Trophoblast cell (in vitro differentiated cells and primary cell): ENCODE measurements around the gene RBMS1.

ENCODE experiments used
- DNase-seq, 2 donors: peaks; one replicate each; pipeline ENCODE4 v3.0.0-alpha.2; 2016
- H2AFZ ChIP-seq: 2 replicates; pipeline ENCODE4 v1.6.1; 2013; ENCODE audit warnings: low read length, moderate library complexity, mild to moderate bottlenecking; ENCODE audit not compliant: insufficient read depth, poor library complexity
- H2AK5ac ChIP-seq: 2 replicates; pipeline ENCODE4 v1.6.1; 2013; ENCODE audit warnings: mild to moderate bottlenecking, low read length
- H2BK120ac ChIP-seq: 2 replicates; pipeline ENCODE4 v1.6.1; 2013; ENCODE audit warnings: low read length, mild to moderate bottlenecking, moderate library complexity; ENCODE audit not compliant: insufficient read depth, poor library complexity
- H2BK12ac ChIP-seq: 2 replicates; pipeline ENCODE4 v1.6.1; 2013; ENCODE audit warnings: mild to moderate bottlenecking, low read length, moderate library complexity
- H2BK5ac ChIP-seq: 2 replicates; pipeline ENCODE4 v1.6.1; 2013; ENCODE audit warnings: low read length, low read depth, moderate library complexity, mild to moderate bottlenecking; ENCODE audit not compliant: poor library complexity
- H3K14ac ChIP-seq: 2 replicates; pipeline ENCODE4 v1.6.1; 2013; ENCODE audit warnings: mild to moderate bottlenecking, low read length
- H3K18ac ChIP-seq: 2 replicates; pipeline ENCODE4 v1.6.1; 2013; ENCODE audit warnings: mild to moderate bottlenecking, low read length
- H3K23ac ChIP-seq: 2 replicates; pipeline ENCODE4 v1.6.1; 2013; ENCODE audit warnings: low read length
- H3K27ac ChIP-seq: 2 replicates; pipeline ENCODE4 v1.5.1; 2013; ENCODE audit warnings: low read depth, mild to moderate bottlenecking, inconsistent platforms, low read length, moderate library complexity
- H3K27me3 ChIP-seq: 2 replicates; pipeline ENCODE4 v1.6.1; 2013; ENCODE audit warnings: inconsistent platforms, mild to moderate bottlenecking, low read length, moderate library complexity; ENCODE audit not compliant: insufficient read depth
- H3K36me3 ChIP-seq, 2 experiments: 1 replicate in 1 of 2; 2 replicates in 1 of 2; pipeline ENCODE4 v1.6.1; 2013; ENCODE audit warnings: low read length in 2 of 2, mild to moderate bottlenecking in 2 of 2, moderate library complexity in 1 of 2; ENCODE audit not compliant: insufficient read depth in 2 of 2, control insufficient read depth in 1 of 2
- H3K4ac ChIP-seq: 2 replicates; pipeline ENCODE4 v1.6.1; 2013; ENCODE audit warnings: low read depth, mild to moderate bottlenecking, low read length, moderate library complexity
- H3K4me1 ChIP-seq, 2 experiments: 1 replicate in 1 of 2; 2 replicates in 1 of 2; pipeline ENCODE4 v1.6.1; 2013; ENCODE audit warnings: low read length in 2 of 2, mild to moderate bottlenecking in 2 of 2, moderate library complexity in 1 of 2; ENCODE audit not compliant: insufficient read depth in 2 of 2, control insufficient read depth in 1 of 2
- H3K4me2 ChIP-seq: 2 replicates; pipeline ENCODE4 v1.6.1; 2013; ENCODE audit warnings: inconsistent platforms, mild to moderate bottlenecking, low read length, moderate library complexity
- H3K4me3 ChIP-seq: 2 replicates; pipeline ENCODE4 v1.5.1; 2013; ENCODE audit warnings: mild to moderate bottlenecking, low read depth, low read length, inconsistent platforms
- H3K79me1 ChIP-seq: one replicate; pipeline ENCODE4 v1.6.1; 2013; ENCODE audit warnings: low read length
- H3K79me2 ChIP-seq: 2 replicates; pipeline ENCODE4 v1.6.1; 2013; ENCODE audit warnings: low read length, mild to moderate bottlenecking; ENCODE audit not compliant: control insufficient read depth, insufficient read depth, poor library complexity
- H3K9ac ChIP-seq: 2 replicates; pipeline ENCODE4 v1.6.1; 2013; ENCODE audit warnings: mild to moderate bottlenecking, low read length
- H3K9me3 ChIP-seq: 2 replicates; pipeline ENCODE4 v1.6.1; 2013; ENCODE audit warnings: low read depth, mild to moderate bottlenecking, control low read depth, inconsistent platforms, low read length; ENCODE audit not compliant: insufficient read depth
- H4K12ac ChIP-seq: 2 replicates; pipeline ENCODE4 v1.6.1; 2013; ENCODE audit warnings: low read depth, mild to moderate bottlenecking, low read length, moderate library complexity
- H4K8ac ChIP-seq: 2 replicates; pipeline ENCODE4 v1.6.1; 2013; ENCODE audit warnings: low read depth, mild to moderate bottlenecking, low read length, moderate library complexity
- H4K91ac ChIP-seq: one replicate; pipeline ENCODE4 v1.6.1; 2013; ENCODE audit warnings: low read depth, mild to moderate bottlenecking, low read length, moderate library complexity
- WGBS: extraction: QIAGEN DNeasy Blood & Tissue Kit; methylation state at CpG from one replicate; pipeline ENCODE4 v1.1.7; 2013; ENCODE audit warnings: missing lambda C conversion rate; ENCODE audit not compliant: insufficient read length, insufficient coverage; ENCODE audit errors: extremely low coverage; 5-methylcytosine and 5-hydroxymethylcytosine counted together

The RBMS1 gene

GRCh38 chr2:160315337-160315736, 178.3 kb downstream of the RBMS1 start:
- no peak overlapping the region for H3K4ac ChIP-seq
- no peak overlapping the region for H3K4me3 ChIP-seq
- H3K9me3 ChIP-seq: no peaks in the 10 kb centered on the region
- no peak overlapping the region for H2BK120ac ChIP-seq
- peaks cover 5 to 8% of the 10 kb centered on the region in 2 experiments for H3K4me1 ChIP-seq
- DNase-seq: no peak
- H3K27me3 ChIP-seq: no peaks in the 10 kb centered on the region
- peaks cover 4% of the 10 kb centered on the region for H3K79me2 ChIP-seq
- no peak overlapping the region for H2BK12ac ChIP-seq
- H3K18ac ChIP-seq: no peak overlapping the region
- H4K12ac ChIP-seq: no peak overlapping the region
- H3K36me3 ChIP-seq: peaks cover 0 to 3% of the 10 kb centered on the region in 2 experiments
- no peak overlapping the region for H2AFZ ChIP-seq
- H3K14ac ChIP-seq: no peak overlapping the region
- no CpG with 5 or more reads among the region's 2 CpGs for WGBS
- no peak overlapping the region for H2AK5ac ChIP-seq
- H3K23ac ChIP-seq: no peak overlapping the region
- H4K91ac ChIP-seq: no peak overlapping the region
- H3K79me1 ChIP-seq: no peaks in the 10 kb centered on the region
- no peak overlapping the region for H3K27ac ChIP-seq
- H4K8ac ChIP-seq: no peak overlapping the region
- no peak overlapping the region for H3K4me2 ChIP-seq
- H2BK5ac ChIP-seq: no peak overlapping the region
- H3K9ac ChIP-seq: no peak overlapping the region

DNA sequence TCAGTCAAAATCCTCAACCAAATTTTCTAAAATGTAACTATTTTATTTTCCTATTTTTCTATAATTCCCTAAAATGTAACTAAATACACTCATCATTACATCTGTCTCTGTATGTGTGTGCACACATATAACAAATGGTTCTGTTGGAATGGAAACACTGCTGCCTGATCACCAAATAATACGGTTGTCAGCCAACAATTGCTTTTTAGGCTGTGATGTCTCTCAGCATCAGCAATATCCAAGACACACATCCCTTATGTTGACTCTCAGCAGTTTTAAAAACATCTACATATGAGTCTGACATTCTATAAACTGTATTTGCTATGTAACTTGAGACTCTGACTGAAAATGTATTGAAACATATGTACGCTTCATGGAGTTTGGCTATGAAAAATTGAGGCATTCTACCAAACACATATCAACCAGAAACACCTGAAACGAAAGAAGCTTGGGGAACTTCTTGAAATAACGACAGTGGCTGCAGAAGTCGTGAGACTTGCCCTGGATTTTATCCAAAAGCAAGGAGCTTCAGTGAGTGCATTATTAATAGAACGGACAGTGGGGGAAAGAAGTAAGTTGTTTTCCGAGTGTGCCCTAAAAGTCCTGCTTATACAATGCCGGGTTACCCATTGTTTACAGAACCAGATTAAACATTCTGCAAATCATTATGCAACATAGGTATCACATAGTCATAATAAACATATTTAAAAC, 183.3 kb downstream of the RBMS1 start:
- H2BK120ac ChIP-seq: no peak overlapping the region

GRCh38 chr2:160309585-160309984, 184.0 kb downstream of the RBMS1 start:
- no peak overlapping the region for H3K14ac ChIP-seq
- H3K79me1 ChIP-seq: peaks cover 2% of the 10 kb centered on the region
- no peak overlapping the region for H3K4me3 ChIP-seq
- no peaks in the 10 kb centered on the region for H3K9me3 ChIP-seq
- no peak for DNase-seq
- no peak overlapping the region for H2BK120ac ChIP-seq
- peak overlapping the region; percentile 9 for H3K4ac ChIP-seq
- H2BK5ac ChIP-seq: peak overlapping the region; percentile 6
- H3K27me3 ChIP-seq: no peaks in the 10 kb centered on the region
- H4K12ac ChIP-seq: no peak overlapping the region
- H4K8ac ChIP-seq: peak overlapping the region; percentile 36
- H3K18ac ChIP-seq: no peak overlapping the region
- no peaks in the 10 kb centered on the region for H3K79me2 ChIP-seq
- no peak overlapping the region for H3K9ac ChIP-seq
- no peak overlapping the region for H4K91ac ChIP-seq
- H2AK5ac ChIP-seq: no peak overlapping the region
- H3K36me3 ChIP-seq: peaks cover 4 to 11% of the 10 kb centered on the region in 2 experiments
- H3K27ac ChIP-seq: peak overlapping the region; percentile 57
- H2BK12ac ChIP-seq: no peak overlapping the region
- no peak overlapping the region for H3K23ac ChIP-seq
- H3K4me1 ChIP-seq: peaks cover 5 to 11% of the 10 kb centered on the region in 2 experiments
- H3K4me2 ChIP-seq: no peak overlapping the region
- no peak overlapping the region for H2AFZ ChIP-seq

More for the DNA sequence above, 183.3 kb downstream of the RBMS1 start:
- peaks cover 4 to 11% of the 10 kb centered on the region in 2 experiments for H3K36me3 ChIP-seq
- H4K12ac ChIP-seq: no peak overlapping the region
- no peaks in the 10 kb centered on the region for H3K79me2 ChIP-seq
- peaks cover 2% of the 10 kb centered on the region for H3K79me1 ChIP-seq
- H3K4me1 ChIP-seq: peaks cover 6 to 11% of the 10 kb centered on the region in 2 experiments
- no peak overlapping the region for H3K9ac ChIP-seq
- H4K8ac ChIP-seq: no peak overlapping the region
- H2BK12ac ChIP-seq: no peak overlapping the region
- no peaks in the 10 kb centered on the region for H3K9me3 ChIP-seq
- H3K18ac ChIP-seq: no peak overlapping the region
- no peak overlapping the region for H3K27ac ChIP-seq
- H3K27me3 ChIP-seq: no peaks in the 10 kb centered on the region
- no peak overlapping the region for H3K4me2 ChIP-seq
- H3K4ac ChIP-seq: peak overlapping the region; percentile 73
- no peak overlapping the region for H3K4me3 ChIP-seq
- no peak overlapping the region for H3K23ac ChIP-seq
- no peak overlapping the region for H4K91ac ChIP-seq
- H2AFZ ChIP-seq: no peak overlapping the region
- H2AK5ac ChIP-seq: no peak overlapping the region
- H3K14ac ChIP-seq: no peak overlapping the region
- DNase-seq: no peak
- no CpG with 5 or more reads among the region's 8 CpGs for WGBS
- no peak overlapping the region for H2BK5ac ChIP-seq

GRCh38 chr2:160308915-160309314, 184.7 kb downstream of the RBMS1 start:
- Histone ChIP-seq H2BK12ac (peak overlapping the region; percentile 45), H2BK5ac (peak overlapping the region; percentile 6), H2AFZ (no peak overlapping the region), H3K4me2 (no peak overlapping the region), H4K91ac (no peak overlapping the region), H4K8ac (no peak overlapping the region), H3K79me1 (peaks cover 2% of the 10 kb centered on the region), H2AK5ac (no peak overlapping the region), H3K79me2 (no peaks in the 10 kb centered on the region), H3K4ac (no peak overlapping the region), H3K23ac (no peak overlapping the region), H4K12ac (no peak overlapping the region), H3K14ac (peak overlapping the region; percentile 45), H2BK120ac (peak overlapping the region; percentile 18), H3K9me3 (no peaks in the 10 kb centered on the region), H3K36me3 (peaks cover 4 to 11% of the 10 kb centered on the region in 2 experiments), H3K9ac (no peak overlapping the region), H3K27ac (peak overlapping the region; percentile 57), H3K27me3 (no peaks in the 10 kb centered on the region), H3K4me1 (peaks cover 5 to 11% of the 10 kb centered on the region in 2 experiments), H3K18ac (peak overlapping the region; percentile 71), H3K4me3 (no peak overlapping the region)
- no CpG with 5 or more reads among the region's 5 CpGs for WGBS
- no peak for DNase-seq
